ENCODE measurements around the gene PLPPR1. TPM values are rescaled to one million over a fixed set of nuclear protein-coding genes. Genes with fewer than 3 reads are reported as not detected.

The PLPPR1 gene
- total and polyA plus RNA-seq, 2 of the 13 experiments (the other 11 are each of a cell fraction or from before 2014, with no cell fraction given), result 16.0 to 84.7 TPM

DNA sequence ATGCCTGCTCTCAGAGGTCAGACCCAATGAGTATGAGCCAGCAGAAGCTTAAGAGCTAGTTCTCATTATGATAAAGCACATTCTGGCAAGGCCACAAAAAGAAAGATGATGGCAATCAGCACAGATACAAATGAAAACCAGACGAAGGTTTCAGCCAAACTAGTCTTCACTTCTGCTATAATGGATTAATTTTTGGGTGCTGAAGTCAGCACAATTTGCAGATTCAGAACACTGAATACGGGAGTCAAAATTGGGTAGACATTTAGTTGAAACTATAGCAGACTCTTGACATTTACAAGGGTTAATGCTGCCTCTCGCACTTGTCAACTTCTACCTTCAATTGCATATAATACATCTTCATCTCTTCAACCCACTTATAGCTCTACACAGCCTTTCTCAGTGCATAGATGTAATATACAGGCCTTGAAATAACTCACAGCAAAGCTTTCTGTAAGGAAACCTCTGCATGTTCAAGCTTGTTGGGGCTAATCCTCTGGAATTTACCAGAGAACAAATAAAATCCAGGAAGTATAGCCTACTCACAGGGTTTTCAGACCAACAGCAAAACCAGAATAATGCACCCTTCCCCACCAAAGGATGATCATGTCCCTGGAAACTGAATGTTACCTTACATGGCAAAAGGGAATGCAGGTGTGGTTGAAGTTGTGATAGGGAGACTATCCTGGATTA, 279.1 kb downstream of the PLPPR1 start (continued):
- TF ChIP-seq TBX2 (CRISPR knock-in tag; IDR thresholded peaks at IDR 0.05; ENCODE audit: borderline replicate concordance) (no peak), SMC3 (IDR thresholded peaks at IDR 0.05; ENCODE audit: low read length) (no peak), MAFK (conservative IDR thresholded peaks at IDR 0.05 in 1 of 2, IDR thresholded peaks at IDR 0.05 in 1 of 2; ENCODE audit: low read length in 2 of 2) (peak; percentile 65 to 78; a peak in 3 of 4 replicates), XBP1 (CRISPR knock-in tag; IDR thresholded peaks at IDR 0.05) (no peak), PAX8 (CRISPR knock-in tag; IDR thresholded peaks at IDR 0.05; ENCODE audit: borderline replicate concordance) (no peak)
- TF ChIP-seq, protein P1, sequence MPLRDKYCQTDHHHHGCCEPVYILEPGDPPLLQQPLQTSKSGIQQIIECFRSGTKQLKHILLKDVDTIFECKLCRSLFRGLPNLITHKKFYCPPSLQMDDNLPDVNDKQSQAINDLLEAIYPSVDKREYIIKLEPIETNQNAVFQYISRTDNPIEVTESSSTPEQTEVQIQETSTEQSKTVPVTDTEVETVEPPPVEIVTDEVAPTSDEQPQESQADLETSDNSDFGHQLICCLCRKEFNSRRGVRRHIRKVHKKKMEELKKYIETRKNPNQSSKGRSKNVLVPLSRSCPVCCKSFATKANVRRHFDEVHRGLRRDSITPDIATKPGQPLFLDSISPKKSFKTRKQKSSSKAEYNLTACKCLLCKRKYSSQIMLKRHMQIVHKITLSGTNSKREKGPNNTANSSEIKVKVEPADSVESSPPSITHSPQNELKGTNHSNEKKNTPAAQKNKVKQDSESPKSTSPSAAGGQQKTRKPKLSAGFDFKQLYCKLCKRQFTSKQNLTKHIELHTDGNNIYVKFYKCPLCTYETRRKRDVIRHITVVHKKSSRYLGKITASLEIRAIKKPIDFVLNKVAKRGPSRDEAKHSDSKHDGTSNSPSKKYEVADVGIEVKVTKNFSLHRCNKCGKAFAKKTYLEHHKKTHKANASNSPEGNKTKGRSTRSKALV (CRISPR knock-in tag; IDR thresholded peaks at IDR 0.05), result no peak

DNA sequence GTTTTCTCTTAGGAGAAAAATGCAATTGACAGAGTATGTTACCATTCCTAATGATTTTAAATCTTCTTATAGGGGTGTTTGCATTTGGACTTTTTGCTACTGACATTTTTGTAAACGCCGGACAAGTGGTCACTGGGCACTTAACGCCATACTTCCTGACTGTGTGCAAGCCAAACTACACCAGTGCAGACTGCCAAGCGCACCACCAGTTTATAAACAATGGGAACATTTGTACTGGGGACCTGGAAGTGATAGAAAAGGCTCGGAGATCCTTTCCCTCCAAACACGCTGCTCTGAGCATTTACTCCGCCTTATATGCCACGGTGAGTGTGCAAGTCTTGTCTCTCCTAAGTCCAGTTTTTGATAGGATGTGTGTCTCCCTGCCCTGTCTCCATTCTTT, 280.6 kb downstream of the PLPPR1 start:
- no peak overlapping the region for H3K4me3 ChIP-seq (replicated peaks in 1 of 3; ENCODE audit: insufficient read depth in 1 of 3, low read depth in 2 of 3, low read length in 3 of 3)
- no peak overlapping the region for H3K4me2 ChIP-seq (ENCODE audit: low read depth, low read length)
- no TSS peak for BruUV-seq (replicated peaks)
- no peak overlapping the region for H3K27ac ChIP-seq (ENCODE audit: extremely low read length, insufficient read depth, low read length)
- FAIRE-seq, result no peak
- no peaks in the 10 kb centered on the region for H3K79me2 ChIP-seq (ENCODE audit: insufficient read depth, low read length)
- 98% methylated on average over 8 of the region's 8 CpGs for WGBS (ENCODE audit: low lambda C conversion rate)
- H3K36me3 ChIP-seq (replicated peaks in 1 of 2; ENCODE audit: control insufficient read depth in 1 of 2, insufficient read depth in 2 of 2, low read length in 2 of 2), result peaks cover 0 to 3% of the 10 kb centered on the region in 2 experiments; a peak in 4 of 5 replicates
- intact Hi-C loops (cut with micrococcal nuclease; ENCODE audit: unreplicated experiment), result no loop called here
- H3K9ac ChIP-seq (ENCODE audit: insufficient read depth, low read depth, low read length), result no peak overlapping the region
- CTCF ChIA-PET (ENCODE audit: low intra/inter-chr PET ratio, low total read pairs), result no interaction called here
- POLR2A ChIA-PET, result no interaction called here
- no peaks in the 10 kb centered on the region for H3K9me3 ChIP-seq (ENCODE audit: low read length)
- in situ Hi-C loops (cut with HindIII; ENCODE audit: extremely low pct_ligation_motif_present, low pct_unique_long_range_greater_than_20kb), result loop anchor here (5.0 kb wide), 3 partner anchors 192 to 707 kb away; no protein-coding TSS in a partner anchor
- ATAC-seq, result no peak
- no peak overlapping the region for H2AFZ ChIP-seq (ENCODE audit: low read length)
- H3K4me1 ChIP-seq (ENCODE audit: insufficient read depth, low read length), result peaks cover 28% of the 10 kb centered on the region
- no peaks in the 10 kb centered on the region for H4K20me1 ChIP-seq (ENCODE audit: insufficient read depth, low read length)
- no peaks in the 10 kb centered on the region for H3K27me3 ChIP-seq (ENCODE audit: control insufficient read depth in 1 of 2, insufficient read depth in 2 of 2, low read length in 2 of 2)
- DNase-seq (ENCODE audit: low spot score), result no peak
- no peak for TF ChIP-seq SALL1 (CRISPR knock-in tag; IDR thresholded peaks at IDR 0.05)
- no peak for TF ChIP-seq SYNCRIP (IDR thresholded peaks at IDR 0.05; ENCODE audit: insufficient read depth, low read depth, low read length)
- TF ChIP-seq, protein P2, sequence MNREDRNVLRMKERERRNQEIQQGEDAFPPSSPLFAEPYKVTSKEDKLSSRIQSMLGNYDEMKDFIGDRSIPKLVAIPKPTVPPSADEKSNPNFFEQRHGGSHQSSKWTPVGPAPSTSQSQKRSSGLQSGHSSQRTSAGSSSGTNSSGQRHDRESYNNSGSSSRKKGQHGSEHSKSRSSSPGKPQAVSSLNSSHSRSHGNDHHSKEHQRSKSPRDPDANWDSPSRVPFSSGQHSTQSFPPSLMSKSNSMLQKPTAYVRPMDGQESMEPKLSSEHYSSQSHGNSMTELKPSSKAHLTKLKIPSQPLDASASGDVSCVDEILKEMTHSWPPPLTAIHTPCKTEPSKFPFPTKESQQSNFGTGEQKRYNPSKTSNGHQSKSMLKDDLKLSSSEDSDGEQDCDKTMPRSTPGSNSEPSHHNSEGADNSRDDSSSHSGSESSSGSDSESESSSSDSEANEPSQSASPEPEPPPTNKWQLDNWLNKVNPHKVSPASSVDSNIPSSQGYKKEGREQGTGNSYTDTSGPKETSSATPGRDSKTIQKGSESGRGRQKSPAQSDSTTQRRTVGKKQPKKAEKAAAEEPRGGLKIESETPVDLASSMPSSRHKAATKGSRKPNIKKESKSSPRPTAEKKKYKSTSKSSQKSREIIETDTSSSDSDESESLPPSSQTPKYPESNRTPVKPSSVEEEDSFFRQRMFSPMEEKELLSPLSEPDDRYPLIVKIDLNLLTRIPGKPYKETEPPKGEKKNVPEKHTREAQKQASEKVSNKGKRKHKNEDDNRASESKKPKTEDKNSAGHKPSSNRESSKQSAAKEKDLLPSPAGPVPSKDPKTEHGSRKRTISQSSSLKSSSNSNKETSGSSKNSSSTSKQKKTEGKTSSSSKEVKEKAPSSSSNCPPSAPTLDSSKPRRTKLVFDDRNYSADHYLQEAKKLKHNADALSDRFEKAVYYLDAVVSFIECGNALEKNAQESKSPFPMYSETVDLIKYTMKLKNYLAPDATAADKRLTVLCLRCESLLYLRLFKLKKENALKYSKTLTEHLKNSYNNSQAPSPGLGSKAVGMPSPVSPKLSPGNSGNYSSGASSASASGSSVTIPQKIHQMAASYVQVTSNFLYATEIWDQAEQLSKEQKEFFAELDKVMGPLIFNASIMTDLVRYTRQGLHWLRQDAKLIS (CRISPR knock-in tag; IDR thresholded peaks at IDR 0.05), result no peak
- TF ChIP-seq TMF1 (CRISPR knock-in tag; IDR thresholded peaks at IDR 0.05; ENCODE audit: low read depth), result no peak
- TF ChIP-seq MAFG (CRISPR knock-in tag; IDR thresholded peaks at IDR 0.05), result no peak
- TF ChIP-seq ZNF768 (CRISPR knock-in tag; IDR thresholded peaks at IDR 0.05), result no peak
- TF ChIP-seq ZNF747 (CRISPR knock-in tag; IDR thresholded peaks at IDR 0.05; ENCODE audit: borderline replicate concordance), result no peak
- no peak for TF ChIP-seq MEIS2 (CRISPR knock-in tag; IDR thresholded peaks at IDR 0.05)
- no peak for TF ChIP-seq GLMP (CRISPR knock-in tag; IDR thresholded peaks at IDR 0.05; ENCODE audit: borderline replicate concordance)
- TF ChIP-seq, protein P3, sequence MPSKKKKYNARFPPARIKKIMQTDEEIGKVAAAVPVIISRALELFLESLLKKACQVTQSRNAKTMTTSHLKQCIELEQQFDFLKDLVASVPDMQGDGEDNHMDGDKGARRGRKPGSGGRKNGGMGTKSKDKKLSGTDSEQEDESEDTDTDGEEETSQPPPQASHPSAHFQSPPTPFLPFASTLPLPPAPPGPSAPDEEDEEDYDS (CRISPR knock-in tag; IDR thresholded peaks at IDR 0.05), result no peak
- TF ChIP-seq HOXD1 (CRISPR knock-in tag; IDR thresholded peaks at IDR 0.05), result no peak
